Mammary epithelial cell (primary cell): ENCODE results near the gene LMNB1.

Experiments used
- EZH2 ChIP-seq: IDR thresholded peaks from 2 replicates; pipeline ENCODE4 v1.6.1; 2012; ENCODE audit warnings: low read length, inconsistent platforms, borderline replicate concordance
- TF ChIP-seq, protein P1 (sequence below), 2 donors: IDR thresholded peaks in 1 of 2; conservative IDR thresholded peaks in 1 of 2; 2 replicates each; pipeline ENCODE4 v1.5.1; 2011 to 2012; ENCODE audit warnings: inconsistent platforms in 2 of 2, low read length in 2 of 2, mild to moderate bottlenecking in 2 of 2, control low read depth in 1 of 2, low read depth in 1 of 2; ENCODE audit not compliant: insufficient read depth in 1 of 2; ENCODE audit errors: extremely low read depth in 1 of 2

- TF ChIP-seq, protein P1, sequence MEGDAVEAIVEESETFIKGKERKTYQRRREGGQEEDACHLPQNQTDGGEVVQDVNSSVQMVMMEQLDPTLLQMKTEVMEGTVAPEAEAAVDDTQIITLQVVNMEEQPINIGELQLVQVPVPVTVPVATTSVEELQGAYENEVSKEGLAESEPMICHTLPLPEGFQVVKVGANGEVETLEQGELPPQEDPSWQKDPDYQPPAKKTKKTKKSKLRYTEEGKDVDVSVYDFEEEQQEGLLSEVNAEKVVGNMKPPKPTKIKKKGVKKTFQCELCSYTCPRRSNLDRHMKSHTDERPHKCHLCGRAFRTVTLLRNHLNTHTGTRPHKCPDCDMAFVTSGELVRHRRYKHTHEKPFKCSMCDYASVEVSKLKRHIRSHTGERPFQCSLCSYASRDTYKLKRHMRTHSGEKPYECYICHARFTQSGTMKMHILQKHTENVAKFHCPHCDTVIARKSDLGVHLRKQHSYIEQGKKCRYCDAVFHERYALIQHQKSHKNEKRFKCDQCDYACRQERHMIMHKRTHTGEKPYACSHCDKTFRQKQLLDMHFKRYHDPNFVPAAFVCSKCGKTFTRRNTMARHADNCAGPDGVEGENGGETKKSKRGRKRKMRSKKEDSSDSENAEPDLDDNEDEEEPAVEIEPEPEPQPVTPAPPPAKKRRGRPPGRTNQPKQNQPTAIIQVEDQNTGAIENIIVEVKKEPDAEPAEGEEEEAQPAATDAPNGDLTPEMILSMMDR (conservative IDR thresholded peaks at IDR 0.05 in 1 of 2, IDR thresholded peaks at IDR 0.05 in 1 of 2; ENCODE audit: extremely low read depth in 1 of 2, insufficient read depth in 1 of 2, low read depth in 1 of 2, low read length in 2 of 2), result no peak
- TF ChIP-seq EZH2, result no peak
Measured at GRCh38 chr5:126865299-126865698, 88.4 kb downstream of the LMNB1 start.
